COLO829 (cell line): ENCODE data around the gene SARS1.

Source experiments
- DNase-seq: peaks from one replicate; pipeline ENCODE4 v3.0.0; 2012; ENCODE audit warnings: low spot score

The SARS1 gene

GRCh38 chr1:109249654-109250401 lies 36.1 kb downstream of the SARS1 start:
- DNase-seq = no peak

DNA sequence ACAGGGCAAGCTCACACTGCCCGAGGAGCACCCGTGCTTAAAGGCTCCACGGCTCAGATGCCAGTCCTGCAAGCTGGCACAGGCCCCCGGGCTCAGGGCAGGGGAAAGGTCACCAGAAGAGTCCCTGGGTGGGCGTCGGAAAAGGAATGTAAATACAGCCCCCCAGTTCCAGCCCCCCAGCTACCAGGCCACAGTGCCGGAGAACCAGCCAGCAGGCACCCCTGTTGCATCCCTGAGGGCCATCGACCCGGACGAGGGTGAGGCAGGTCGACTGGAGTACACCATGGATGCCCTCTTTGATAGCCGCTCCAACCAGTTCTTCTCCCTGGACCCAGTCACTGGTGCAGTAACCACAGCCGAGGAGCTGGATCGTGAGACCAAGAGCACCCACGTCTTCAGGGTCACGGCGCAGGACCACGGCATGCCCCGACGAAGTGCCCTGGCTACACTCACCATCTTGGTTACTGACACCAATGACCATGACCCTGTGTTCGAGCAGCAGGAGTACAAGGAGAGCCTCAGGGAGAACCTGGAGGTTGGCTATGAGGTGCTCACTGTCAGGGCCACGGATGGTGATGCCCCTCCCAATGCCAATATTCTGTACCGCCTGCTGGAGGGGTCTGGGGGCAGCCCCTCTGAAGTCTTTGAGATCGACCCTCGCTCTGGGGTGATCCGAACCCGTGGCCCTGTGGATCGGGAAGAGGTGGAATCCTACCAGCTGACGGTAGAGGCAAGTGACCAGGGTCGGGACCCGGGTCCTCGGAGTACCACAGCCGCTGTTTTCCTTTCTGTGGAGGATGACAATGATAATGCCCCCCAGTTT lies 36.9 kb downstream of the SARS1 start:
- no peak for DNase-seq

- no peak for DNase-seq
These were observed 37.8 kb downstream of the SARS1 start for GRCh38 chr1:109251277-109252166.

DNA sequence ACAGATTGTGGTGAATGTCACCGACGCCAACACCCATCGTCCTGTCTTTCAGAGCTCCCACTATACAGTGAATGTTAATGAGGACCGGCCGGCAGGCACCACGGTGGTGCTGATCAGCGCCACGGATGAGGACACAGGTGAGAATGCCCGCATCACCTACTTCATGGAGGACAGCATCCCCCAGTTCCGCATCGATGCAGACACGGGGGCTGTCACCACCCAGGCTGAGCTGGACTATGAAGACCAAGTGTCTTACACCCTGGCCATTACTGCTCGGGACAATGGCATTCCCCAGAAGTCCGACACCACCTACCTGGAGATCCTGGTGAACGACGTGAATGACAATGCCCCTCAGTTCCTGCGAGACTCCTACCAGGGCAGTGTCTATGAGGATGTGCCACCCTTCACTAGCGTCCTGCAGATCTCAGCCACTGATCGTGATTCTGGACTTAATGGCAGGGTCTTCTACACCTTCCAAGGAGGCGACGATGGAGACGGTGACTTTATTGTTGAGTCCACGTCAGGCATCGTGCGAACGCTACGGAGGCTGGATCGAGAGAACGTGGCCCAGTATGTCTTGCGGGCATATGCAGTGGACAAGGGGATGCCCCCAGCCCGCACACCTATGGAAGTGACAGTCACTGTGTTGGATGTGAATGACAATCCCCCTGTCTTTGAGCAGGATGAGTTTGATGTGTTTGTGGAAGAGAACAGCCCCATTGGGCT lies 38.6 kb downstream of the SARS1 start:
- DNase-seq = no peak

DNA sequence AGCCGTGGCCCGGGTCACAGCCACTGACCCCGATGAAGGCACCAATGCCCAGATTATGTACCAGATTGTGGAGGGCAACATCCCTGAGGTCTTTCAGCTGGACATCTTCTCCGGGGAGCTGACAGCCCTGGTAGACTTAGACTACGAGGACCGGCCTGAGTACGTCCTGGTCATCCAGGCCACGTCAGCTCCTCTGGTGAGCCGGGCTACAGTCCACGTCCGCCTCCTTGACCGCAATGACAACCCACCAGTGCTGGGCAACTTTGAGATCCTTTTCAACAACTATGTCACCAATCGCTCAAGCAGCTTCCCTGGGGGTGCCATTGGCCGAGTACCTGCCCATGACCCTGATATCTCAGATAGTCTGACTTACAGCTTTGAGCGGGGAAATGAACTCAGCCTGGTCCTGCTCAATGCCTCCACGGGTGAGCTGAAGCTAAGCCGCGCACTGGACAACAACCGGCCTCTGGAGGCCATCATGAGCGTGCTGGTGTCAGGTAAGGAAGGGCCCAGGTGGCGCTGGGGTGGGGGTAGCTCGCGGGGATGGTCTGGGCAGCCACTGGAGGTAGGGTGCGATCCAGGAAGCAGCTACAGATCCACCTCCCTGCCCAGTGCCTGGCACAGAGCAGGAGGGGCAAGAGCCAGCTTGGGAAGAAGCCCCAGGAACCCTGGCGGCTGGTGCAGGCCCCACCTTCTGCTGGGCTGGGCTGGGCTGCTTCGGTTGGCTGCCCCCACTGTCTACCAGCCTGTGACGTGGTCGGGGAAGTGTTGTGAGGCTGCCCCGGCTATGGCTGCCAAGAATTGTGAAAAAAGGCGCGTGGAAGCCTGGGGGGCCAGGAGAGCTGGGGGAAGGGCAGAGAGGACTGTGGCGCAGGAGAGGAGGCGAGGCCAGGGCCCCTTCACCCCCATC lies 39.4 kb downstream of the SARS1 start:
- DNase-seq = no peak

- peak; percentile 45 for DNase-seq
These were observed 40.3 kb downstream of the SARS1 start for GRCh38 chr1:109253803-109254620.

DNA sequence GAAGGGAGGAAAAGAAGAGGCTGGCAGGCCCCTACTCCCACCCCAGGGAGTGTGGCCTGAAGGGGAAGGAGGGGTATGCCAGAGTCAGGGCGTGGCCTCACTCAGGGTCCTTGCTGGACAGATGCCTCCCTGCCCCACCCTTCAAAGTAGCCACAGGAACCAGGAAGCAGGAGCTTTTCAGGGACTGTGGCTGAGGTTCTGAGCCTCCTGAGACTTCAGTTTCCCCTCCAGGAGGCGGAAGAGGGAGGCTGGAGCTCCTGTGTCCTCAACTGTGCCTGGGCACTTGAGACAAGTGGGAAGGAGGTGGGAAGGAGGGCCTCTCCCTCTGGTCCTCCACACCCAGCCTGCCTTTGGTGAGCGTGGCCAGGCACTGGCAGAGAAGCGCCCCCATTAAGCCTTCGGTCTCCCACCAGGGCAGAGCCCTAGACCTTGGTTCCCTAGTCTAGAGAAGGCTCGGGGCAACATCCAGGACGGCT lies 40.9 kb downstream of the SARS1 start:
- DNase-seq = no peak

- no peak for DNase-seq
These were observed 41.5 kb downstream of the SARS1 start for GRCh38 chr1:109255097-109255651.

- no peak for DNase-seq
These were observed 42.0 kb downstream of the SARS1 start for GRCh38 chr1:109255678-109256077.

GRCh38 chr1:109256085-109256484 lies 42.4 kb downstream of the SARS1 start:
- DNase-seq = no peak

DNA sequence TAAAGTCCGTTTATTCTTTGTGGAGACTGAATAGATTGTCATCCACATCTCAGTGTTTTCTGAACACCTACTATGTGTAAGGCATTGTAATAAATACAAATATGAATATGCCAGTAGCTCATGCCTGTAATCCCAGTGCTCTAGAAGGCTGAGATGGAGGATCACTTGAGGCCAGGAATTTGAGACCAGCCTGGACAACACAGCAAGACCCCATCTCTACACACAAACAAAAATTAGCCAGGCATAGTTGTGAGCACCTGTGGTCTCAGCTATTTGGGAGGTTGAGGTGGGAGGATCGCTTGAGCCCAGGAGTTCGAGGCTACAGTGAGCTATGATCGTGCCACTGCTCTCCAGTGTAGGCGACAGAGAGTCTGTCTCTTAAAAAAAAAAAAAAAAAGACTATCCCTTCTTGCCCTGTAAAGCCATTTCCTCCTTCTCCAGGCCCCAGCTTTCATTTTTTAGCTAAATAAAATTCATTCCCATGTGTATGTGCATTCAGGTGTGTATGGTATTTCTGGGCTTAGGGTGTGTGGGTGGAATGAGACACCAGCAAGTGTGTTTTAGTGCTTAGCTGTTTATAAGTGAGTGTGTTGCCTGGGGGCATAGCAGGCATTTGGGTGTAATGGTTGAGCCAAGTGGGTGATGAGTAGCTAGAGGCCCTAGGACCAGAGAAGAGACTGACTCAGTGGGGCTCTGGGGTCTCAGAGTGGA lies 43.4 kb downstream of the SARS1 start:
- DNase-seq = no peak

GRCh38 chr1:109257682-109258421 lies 44.1 kb downstream of the SARS1 start:
- no peak for DNase-seq

- DNase-seq = no peak
These were observed 45.1 kb downstream of the SARS1 start for GRCh38 chr1:109258481-109259466.

DNA sequence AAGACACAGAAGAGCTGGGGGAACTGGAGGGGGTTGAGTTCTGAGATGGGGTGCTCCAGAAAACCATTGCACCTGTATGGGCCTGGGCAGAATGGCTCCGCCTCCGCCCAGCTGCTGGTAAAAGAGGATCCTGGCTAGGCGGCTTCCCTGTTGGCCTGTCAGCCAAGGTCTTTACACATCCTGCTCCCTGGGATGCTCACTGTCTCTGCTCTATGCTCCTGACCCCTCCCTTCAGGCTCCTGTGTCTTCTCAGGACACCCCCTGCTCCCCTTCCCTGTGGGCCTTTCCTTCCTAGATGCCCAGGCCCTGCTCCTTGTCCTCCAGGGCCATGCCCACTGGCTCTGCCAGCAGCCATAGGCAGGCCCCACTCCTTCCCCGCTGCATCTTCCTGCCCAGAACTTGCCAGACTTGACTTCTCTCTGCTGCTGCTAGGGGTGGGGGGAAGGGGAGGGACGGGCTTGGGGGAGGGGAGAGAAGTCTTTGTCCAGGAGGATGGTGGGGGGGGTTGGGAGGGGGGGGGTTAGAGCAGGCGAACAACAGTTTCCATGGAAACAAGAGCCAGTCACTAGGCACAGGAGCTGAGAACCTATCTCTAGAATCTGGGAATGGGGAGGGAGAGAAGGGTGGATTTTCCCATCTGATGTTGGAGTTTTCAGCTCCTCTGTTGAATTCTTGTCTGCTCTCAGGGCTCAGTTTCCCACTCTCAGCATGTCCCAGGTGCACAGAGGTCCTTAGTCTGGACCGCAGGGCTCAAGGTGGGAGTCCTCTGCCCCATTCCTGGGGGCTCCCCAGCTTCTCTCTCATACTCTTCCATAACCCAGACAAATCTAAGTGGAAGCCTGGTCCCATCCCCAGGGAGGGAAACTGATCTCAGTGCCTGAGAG lies 46.2 kb downstream of the SARS1 start:
- DNase-seq = no peak

DNA sequence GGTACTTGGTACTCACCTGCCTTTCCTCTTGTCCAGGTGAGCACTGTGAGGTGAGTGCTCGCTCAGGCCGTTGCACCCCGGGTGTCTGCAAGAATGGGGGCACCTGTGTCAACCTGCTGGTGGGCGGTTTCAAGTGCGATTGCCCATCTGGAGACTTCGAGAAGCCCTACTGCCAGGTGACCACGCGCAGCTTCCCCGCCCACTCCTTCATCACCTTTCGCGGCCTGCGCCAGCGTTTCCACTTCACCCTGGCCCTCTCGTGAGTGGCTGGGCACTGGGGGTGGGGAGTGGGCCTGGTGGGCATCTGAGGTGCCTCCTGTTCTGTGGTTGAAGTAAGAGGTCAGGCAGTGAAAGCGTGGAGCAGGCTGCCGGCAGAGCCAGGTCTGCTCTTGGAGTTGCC lies 47.3 kb downstream of the SARS1 start:
- DNase-seq = no peak

DNA sequence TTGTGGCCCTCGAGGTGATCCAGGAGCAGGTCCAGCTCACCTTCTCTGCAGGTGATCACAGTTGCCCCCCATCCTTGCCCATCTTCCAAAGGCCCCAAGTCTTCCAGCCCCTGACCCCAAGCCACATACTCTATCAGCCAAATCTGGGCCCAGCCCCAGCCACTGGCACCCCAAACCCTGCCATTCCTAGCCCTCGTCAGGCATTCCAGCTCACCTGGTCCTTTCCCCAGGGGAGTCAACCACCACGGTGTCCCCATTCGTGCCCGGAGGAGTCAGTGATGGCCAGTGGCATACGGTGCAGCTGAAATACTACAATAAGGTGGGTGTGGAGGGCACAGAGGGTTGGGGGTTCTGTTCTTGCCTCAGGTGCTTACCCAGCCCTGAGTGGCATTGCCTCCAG lies 47.9 kb downstream of the SARS1 start:
- DNase-seq = no peak
